Measurements from ENCODE around the gene DUS2.

DNA sequence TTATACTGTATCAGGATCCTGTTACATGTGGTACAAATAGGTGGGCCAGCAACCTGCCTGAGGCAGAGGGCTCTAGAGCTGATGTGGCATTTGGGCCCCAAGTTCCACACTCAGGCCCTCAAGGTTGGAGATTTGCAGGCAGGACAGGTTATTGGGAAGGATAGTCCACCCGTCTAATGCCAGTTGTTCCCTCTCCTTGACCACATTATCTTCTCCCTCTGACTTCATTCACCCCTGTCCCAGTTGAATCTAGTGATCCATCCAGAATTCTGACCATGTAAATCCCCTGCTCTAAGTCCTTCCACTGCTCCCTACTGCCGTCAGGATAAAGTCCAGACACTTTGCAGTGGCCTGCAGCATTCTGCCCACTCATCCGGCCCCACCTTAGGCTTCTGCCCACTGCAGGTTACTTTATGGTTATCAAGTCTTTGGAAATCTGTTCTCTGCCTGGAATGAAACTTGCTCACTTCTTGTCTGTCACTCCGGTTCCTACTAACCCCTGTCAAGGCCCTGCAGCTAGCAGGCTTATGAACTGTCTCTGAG lies 60.2 kb downstream of the DUS2 start:
- TF ChIP-seq POLR2A (IDR thresholded peaks at IDR 0.05) = no peak
- no peak for TF ChIP-seq CTCF (IDR thresholded peaks at IDR 0.05 in 4 of 5, conservative IDR thresholded peaks at IDR 0.05 in 1 of 5)

All from gastrocnemius medialis (tissue), 4 donors.